COR-L47 (cell line): ENCODE results near the gene PRKCE.

Experiments
- DNase-seq: peaks from one replicate; lab custom pipeline; 2025; lab: John Stamatoyannopoulos, UW

The PRKCE gene

DNA sequence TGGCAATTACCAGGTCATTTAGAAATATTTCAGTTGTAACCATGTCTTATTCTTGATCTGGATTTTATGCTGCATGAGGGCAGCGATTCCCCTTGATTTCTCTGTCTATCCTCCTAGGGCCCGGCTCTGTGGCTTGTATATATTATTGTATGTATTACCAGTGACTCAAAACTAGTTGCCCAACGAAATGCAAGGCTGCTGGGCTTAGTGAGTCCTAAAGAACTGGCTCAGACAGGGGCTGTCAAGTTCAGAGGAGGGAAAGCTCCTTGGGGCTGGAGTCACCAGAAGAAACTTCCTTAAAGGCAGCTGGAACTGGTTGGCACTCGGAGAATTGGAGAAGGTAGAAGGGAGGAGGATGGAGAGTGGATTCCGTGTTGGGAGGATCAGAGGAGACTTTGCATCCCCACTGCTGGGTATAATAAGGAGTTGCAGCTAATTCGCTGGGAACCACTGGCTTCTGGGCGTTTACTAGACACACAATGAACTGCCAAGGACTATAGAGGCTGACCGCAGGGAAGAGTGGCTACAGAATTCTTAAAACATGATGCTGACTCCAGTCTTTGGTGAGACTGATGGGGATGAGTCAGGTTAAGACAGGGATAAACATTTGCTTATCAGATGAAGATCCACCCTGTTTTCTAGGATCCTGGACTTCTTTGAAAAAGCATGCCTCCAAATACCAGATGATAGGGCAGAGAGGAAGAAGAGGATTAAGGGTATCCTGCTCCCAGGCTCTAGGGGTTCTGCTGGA is 104.3 kb downstream of the PRKCE start:
- no peak for DNase-seq

- no peak for DNase-seq
Measured at GRCh38 chr2:45758018-45758417, 106.5 kb downstream of the PRKCE start.

DNA sequence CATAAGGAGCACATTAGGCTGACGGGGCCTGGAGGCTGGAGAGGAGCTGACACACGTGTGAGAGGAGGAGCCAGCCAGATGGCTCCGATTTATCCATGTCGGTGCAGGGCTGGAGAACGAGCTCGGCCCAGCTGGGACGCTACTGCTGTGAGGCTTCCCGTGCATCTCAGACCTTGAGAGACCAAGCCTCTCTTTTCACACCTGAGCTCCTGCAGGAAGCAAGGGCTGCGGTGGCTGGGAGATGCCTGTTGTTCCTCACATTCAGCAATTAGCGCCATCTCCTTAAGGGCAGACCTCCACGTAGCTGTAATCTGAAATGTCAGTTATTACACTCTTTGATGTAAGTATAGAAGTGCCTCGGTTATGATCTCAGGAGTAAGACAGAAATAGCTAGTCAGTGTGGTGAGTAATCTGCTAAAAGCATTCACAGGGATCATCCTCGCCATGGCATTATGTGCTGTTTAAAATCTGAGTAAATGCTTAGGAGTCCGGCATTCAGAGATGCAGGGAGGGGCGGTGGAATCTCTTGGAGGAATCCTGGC is 107.9 kb downstream of the PRKCE start:
- DNase-seq, result no peak

DNA sequence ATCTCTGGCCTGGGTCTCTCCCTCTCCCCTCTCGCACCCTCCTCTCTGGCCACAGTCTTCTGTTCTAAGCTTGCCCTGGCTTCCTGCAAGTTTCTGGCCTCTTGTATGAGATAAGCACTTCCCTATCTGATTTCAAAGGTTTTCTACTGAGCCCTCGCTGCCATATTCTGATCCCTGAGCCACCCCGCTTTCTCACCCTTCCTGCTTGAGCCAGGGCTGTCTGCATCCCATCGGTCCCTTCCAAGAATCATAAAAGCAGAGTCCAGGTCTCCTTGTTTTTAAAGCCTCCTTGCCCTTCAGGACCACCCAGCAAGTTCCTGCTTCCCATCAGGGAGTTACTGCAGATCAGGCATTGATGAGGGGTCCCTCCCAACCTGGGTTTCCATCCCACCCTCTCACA is 110.2 kb downstream of the PRKCE start:
- DNase-seq, result no peak

- DNase-seq, result no peak
Measured at GRCh38 chr2:45763255-45763654, 111.8 kb downstream of the PRKCE start.

- no peak for DNase-seq
Measured at GRCh38 chr2:45763797-45764196, 112.3 kb downstream of the PRKCE start.

GRCh38 chr2:45765007-45765727 is 113.7 kb downstream of the PRKCE start:
- DNase-seq, result no peak

GRCh38 chr2:45765728-45766254 is 114.3 kb downstream of the PRKCE start:
- DNase-seq, result no peak

- no peak for DNase-seq
Measured at GRCh38 chr2:45768208-45768607, 116.7 kb downstream of the PRKCE start.

GRCh38 chr2:45769056-45769455 is 117.6 kb downstream of the PRKCE start:
- no peak for DNase-seq

GRCh38 chr2:45769854-45770576 is 118.5 kb downstream of the PRKCE start:
- no peak for DNase-seq

- DNase-seq, result no peak
Measured at GRCh38 chr2:45770811-45771210, 119.3 kb downstream of the PRKCE start.

DNA sequence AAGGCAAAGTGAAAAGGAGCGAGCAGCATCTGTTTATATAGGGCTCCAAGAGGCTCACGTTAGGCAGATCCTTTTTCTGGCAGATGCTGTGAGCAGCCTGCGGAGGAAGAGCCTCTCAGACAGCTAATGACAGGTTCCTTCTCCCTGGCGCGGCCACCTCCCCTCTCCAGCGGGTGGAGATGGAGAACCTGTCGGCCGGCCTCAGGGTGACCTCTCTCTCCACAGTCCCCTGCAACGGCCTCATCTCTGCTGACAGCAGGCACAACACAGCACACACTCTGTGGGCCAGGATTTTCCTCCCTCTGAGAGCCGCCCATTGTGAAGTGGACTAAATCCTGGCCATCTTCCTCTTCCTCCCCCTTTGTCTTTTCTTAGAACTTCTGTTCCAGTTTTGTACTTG is 119.8 kb downstream of the PRKCE start:
- peak; percentile 33 for DNase-seq

- DNase-seq, result no peak
Measured at GRCh38 chr2:45772038-45772437, 120.6 kb downstream of the PRKCE start.

DNA sequence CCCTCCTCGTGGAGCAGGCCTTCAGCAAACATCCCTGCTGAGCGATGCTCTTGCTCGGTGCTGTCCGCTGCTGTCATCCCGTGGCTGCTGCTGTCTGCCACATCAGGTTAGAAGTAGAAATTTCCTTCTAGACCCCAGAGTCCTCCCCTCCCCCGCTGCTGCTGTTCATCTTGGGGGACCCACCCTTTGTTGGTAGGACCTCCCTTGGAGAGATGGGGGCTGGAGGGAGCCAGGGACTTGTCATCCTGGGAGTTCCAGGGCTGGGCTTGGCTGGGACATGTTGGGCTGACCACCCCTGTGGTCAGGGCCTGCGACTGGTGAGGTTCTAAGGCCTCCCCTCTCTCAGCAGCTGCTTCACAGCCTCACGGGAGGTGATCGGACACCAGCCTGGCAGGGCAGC is 122.4 kb downstream of the PRKCE start:
- DNase-seq, result no peak

- DNase-seq, result no peak
Measured at GRCh38 chr2:45774688-45775244, 123.3 kb downstream of the PRKCE start.

DNA sequence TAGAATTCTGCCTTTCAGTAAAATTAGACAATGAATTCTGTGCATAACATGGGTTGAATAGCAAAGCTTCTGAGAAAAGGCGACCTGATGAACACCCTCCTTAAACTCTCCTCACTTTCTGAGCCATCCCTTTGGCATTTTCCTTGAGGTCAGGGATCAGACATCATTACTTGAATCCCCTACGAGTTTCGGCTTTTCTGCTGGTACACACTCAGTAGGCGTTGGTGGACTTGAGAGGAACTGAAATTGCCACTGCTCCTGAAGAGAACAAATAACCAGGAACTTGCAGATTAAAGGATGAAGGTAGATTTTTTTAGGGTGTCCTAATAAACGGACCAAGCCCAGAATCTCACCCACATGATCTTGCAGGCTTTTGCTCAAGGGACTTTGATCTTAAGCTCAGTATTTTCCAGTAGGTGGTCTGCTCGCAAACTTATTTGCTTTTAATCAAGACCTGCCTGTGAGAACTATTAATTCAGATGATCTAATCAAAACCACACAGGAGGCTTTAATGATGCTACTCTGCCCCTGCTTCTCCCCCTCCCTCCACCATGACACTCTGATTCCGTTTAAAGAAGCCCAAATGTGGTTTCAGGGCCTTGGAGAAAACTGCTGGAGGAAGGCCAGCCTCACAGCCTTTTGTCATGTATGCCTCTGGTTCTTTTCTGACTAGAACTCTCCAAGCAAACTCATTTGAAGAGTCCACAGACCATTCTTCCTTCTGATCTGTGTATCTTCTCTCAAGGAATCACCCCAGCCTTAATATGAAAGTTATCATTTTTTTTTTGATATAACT is 124.9 kb downstream of the PRKCE start:
- DNase-seq, result no peak

- DNase-seq, result no peak
Measured at GRCh38 chr2:45777996-45778719, 126.7 kb downstream of the PRKCE start.

DNA sequence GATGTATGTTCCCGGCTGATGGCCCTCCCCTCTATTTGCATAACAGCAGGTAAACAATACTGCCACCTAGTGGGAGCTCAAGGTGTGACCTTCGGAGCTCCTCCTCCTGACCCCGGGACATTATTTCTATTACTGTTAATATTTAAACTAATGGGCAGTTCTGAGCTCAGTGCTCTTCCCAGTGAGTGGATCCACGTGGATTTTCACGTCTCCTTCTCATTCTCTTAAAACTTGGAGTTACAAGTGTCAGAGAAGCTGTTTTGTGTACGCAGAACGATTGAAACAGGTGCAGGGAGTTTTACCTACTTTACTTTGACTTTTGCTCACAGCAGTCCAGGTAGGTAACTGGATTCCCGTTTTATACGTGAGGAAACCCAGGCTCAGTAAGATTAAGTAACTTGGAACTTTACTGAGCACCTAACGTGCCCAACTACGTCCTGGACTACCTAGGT is 127.3 kb downstream of the PRKCE start:
- peak; percentile 53 for DNase-seq
